MM.1S (cell line): ENCODE results near the gene CELF2.

Experiments used
- CTCF ChIP-seq: fragments of 300-600 bp; sonication (generic); IDR thresholded peaks from 2 replicates; pipeline ENCODE4 v1.5.1; 2016; ENCODE audit warnings: antibody characterized with exemption, low read length, mixed read lengths
- EZH2 ChIP-seq: fragments of 300-600 bp; sonication (generic); optimal IDR thresholded peaks from 2 replicates; pipeline ENCODE3; 2017; ENCODE audit warnings: low read depth, mild to moderate bottlenecking, antibody characterized with exemption, low read length, mixed read lengths
- EZH2phosphoT487 ChIP-seq: fragments of 300-600 bp; sonication (generic); IDR thresholded peaks from 2 replicates; pipeline ENCODE4 v1.6.1; 2018; ENCODE audit warnings: antibody characterized with exemption, low read length

DNA sequence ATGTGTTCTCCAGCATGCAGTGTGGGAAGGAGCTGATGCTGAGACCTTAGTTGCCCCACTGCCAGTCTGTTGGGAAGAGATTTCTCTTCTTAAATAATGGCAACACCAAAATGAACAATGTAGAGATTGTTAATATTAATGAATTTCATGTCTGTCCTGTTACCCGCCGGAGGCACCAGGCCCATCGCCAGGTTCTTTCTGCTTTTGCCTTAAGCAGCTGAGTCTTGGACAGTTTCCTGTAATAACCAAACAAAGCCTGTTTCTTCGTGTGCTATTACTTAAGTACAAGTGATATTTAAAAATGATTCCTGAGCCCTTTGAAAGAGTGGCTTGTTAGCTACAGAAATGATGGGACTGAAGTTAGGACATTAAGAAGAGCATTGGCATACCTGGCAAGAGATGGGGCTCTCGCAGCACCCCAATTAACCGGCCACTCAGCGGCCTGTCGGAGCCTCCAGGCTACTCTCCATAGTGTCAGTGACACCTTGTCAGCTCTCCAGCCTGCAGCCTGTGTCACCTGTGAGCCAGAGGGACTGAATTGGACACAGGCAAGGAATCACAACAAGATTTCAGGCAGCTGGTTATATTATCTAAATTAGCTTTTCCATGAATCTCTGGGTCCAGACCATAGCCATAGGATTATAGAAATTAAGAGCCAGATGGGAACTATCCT is 142.0 kb downstream of the CELF2 start:
- no peak for TF ChIP-seq CTCF
- TF ChIP-seq EZH2phosphoT487: no peak
- no peak for TF ChIP-seq EZH2
